GM21737 (cell line): Measurements from ENCODE around the gene FBXW10B.
A peak's percentile ranks its signal among the peaks of the same experiment; 100 is the strongest.
"Not testable (repeated sequence)": the region's sequence is repeated elsewhere in the genome, so short reads cannot be mapped to it uniquely, and the experiment has no call there.

Experiments used
- ATAC-seq: cut with Tn5 transposase; IDR thresholded peaks from one replicate; pipeline ENCODE4 v1.9.1; 2021; ENCODE audit warnings: mild to moderate bottlenecking, moderate library complexity; ENCODE audit not compliant: unreplicated experiment

Gene FBXW10B

DNA sequence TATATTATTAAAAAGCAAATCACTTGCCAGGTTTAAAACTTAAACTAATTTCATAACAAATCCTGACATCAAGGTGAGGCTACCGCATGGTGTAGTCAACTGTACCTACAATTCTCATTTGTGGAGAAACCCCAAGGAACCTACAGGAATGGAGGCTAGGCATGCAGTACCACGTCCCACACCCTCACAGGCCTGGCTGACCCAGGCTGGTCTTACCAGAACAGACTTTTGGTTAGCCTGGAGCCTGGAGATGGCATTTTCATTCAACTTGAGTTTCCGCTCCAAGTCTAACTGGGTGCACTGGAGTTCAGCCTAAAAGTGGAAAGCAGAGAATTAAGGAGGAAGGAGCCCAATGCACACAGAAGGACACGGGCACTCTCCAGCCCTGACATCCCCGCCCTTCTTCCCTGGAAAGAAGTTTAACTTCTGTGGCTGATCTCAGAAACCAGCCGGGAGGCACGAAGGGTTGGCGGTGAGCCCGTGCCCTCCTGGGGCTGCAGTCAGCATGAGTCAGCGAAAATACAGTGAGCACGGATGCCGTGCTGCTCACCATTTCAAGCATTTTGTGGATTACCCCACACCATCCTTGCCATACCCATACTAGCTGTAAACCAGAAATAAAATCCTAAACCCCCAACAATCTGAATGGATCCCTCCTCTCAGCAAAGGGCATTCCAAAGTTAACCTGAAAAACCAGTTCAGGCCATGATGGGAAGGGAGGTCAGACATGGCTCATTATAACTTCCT, 23.2 kb upstream of the FBXW10B start:
- not testable (repeated sequence) for ATAC-seq

DNA sequence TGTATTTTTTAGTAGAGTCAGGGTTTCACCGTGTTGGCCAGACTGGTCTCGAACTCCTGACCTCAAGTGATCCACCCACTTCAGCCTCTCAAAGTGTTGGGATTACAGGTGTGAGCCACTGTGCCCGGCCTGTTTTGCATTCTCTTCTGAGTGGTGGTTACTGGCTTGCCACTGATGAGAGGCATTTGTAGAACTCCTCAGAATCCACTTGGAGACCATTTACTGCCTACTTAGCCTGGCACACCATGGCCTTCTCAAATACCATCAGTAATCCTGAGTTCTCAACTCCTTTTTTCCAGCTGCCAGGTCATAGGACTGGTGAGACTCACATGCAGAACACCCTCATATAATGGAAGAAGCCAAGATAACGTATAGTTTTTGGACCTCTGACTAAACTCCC, 22.5 kb upstream of the FBXW10B start:
- not testable (repeated sequence) for ATAC-seq

DNA sequence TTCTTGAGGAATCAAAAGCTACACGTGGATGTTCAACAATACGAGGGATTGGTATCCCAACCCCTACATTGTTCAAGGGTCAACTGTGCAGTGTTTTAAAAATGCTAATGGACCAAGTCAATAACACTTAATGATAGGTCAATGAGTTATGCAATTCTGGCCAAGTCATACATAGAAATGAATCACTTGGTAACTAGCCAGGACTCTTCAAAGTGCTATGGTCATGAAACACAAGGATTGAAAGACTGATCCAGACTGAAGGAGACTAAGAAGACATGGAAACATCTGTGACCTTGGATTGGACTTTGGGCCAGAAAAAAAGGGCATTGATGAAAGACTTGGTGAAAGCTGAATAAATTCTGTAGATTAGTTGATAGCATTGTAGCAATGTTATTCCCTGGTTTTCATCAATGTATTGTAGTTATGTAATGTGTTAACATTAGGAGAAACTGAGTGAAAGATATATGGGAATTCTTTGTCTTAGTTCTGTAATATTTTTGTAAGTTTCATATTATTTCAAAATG, 11.5 kb upstream of the FBXW10B start:
- not testable (repeated sequence) for ATAC-seq

DNA sequence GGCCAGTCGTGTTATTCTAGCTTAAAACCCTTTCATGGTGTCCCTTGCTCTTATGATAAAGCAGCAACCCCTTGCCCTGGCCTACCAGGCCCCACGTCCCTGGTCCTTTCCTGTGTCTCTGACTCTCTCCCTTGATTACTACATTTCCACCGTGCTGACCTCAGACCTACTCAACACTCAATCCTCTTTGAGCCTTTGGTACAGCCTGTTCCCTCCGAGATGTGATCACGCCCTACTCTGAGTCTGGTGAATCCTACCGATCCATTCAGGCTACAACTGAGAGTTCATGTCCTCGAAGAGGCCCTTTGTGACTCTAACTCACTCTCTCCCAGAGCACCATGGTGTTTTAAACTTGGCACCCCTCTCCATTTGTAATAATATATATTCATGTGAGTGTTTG, 10.5 kb upstream of the FBXW10B start:
- ATAC-seq = not testable (repeated sequence)

DNA sequence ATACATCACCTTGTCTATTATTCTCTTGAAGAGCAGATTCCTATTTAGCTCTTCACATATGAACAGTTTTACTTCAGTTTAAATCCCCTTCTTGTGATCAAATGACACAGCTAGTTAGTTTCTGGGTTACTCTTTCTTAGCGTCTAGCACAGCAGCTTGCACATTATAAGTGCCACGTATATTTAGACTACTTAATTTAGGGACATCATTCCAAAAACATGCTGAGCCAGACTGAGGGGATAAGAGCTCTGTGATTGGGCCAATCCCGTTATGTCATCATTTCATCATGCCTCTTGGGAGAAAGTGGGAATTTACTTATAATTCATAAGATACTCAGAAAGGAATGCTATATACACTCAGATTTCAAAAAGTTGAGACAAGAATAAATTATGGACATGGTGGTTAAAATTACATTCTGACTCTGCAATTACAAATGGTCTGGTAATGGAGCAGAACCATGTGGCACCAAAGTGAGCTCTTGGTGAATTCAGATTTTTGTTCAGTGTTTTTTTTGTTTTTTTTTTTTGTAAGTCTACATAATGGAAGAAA, 4.2 kb upstream of the FBXW10B start:
- not testable (repeated sequence) for ATAC-seq

DNA sequence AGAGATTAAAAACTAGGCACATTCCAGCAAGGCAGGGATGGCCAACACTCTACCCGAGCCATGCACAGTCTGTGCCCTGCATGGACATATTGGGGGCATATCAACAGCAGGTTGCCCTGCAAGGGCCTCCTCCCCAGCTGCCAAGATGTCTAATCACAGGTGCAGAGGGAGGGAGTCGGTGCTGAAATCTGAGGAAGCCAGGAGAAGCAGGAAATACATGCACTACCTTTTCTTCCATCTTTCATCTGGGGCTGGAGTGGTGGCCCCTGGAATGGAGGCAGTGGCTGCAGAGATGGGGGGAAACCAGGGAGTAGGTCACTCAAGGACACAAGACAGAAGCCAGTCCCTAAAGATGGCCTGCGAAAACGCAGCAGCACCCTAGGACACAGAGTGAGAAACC, 3.8 kb upstream of the FBXW10B start:
- ATAC-seq = not testable (repeated sequence)

DNA sequence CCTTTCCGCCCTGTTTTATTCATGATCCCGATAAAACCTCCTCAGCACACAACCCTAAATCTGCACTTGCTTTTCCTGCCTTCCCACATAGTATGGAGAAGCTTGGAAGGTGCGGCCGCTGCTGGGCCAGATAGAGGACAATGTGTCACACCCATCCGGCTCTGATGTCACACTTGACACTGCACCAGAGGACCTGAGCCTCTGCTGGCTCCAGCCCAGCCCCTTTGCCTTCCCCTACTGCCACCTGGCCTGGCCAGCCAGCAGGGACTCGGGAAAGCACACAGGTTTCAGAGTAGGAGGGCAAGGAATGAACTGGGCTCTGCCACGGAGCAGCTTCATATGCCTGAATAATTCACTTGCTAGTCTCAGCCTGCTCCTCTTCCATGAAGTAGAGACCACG, 2.6 kb upstream of the FBXW10B start:
- not testable (repeated sequence) for ATAC-seq

DNA sequence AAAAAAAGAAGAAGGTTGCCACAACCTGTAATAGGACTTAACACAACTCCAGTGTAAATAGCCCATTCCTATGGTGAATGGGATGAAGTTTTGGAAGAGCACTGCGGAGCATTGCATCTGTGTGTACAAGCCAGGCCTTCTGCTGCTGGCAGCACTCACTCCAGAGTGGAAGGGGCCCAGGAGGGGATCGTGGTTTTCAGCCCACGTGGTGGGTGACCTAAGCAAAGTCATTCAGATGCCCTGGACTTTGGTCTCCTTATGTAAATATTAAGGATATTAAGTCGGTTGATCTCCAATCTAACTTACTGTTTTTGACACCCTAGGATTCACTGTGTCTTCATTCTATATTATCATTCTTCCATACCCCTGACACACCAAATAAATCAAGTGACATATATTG, 2.7 kb downstream of the FBXW10B start:
- ATAC-seq = not testable (repeated sequence)

DNA sequence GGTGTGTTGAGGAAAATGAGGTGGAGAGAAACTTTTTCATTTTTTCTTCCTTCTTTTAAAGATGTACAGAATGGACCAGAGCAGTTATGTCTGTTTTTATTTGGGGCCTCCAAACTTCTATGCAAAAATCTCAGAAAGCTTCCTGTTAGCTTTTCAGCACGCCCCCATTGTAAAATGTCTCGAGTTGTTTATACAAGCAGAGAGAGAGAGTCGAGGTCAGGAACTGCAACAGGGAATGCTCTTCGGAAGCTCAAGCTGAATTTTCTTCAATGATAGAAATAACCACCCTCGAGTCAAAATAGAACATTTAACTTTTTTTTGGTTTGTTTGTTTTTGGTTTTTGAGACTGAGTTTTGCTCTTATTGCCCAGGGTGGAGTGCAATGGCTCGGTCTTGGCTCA, 3.7 kb downstream of the FBXW10B start:
- not testable (repeated sequence) for ATAC-seq

DNA sequence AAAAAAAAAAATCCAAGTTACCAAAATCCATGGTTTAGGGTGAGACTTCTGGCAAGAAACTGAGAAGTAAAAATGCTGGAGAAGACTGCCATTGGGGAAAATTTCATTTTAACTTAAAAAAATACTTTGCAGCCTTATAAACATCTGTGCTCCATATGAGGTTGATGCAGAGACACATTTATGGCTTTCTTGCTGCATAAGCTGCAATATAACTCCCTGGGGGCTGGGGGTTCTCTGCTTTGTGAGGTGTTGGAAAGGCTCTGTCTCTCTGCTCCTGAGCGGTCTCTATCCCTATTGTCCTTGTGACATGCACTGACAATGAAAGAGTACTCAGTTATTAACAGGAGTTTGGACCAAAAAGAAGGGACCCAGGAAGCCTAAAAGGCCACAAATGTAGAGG, 6.4 kb downstream of the FBXW10B start:
- not testable (repeated sequence) for ATAC-seq

DNA sequence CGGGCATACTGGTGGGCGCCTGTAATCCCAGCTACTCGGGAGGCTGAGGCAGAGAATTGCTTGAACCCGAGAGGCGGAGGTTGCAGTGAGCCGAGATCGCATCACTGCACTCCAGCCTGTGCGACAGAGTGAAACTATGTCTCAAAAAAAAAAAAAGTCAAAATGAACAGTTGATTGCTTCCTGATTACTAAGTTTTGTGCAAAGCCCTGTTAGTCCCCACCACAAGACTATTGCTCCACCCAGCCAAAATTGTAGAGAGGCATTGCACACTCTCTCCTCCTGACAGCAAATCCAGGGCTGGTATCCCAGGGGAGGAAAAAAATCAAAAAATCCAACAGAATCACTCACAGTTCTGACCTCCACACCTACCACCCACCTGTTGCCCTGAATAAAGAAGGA, 26.5 kb downstream of the FBXW10B start:
- not testable (repeated sequence) for ATAC-seq

DNA sequence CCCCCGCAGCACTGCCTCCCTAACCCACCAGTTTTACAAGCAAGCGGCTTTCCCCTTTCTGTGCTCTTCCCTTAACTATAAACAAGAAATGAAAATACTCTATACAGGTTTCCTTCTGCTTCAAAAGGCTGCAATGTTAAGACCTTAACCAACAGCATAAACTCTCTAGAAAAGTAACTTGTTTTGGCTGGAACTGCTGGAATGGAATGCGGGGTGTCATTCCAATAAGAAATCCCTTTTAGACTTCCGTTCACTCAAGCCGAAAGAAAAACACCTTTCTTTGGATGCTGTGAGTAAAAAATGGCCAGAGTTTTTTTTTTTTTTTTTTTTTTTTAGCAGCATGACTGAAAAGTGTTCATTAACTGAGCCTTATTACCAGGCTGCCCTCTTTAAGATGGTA, 27.5 kb downstream of the FBXW10B start:
- ATAC-seq = not testable (repeated sequence)

DNA sequence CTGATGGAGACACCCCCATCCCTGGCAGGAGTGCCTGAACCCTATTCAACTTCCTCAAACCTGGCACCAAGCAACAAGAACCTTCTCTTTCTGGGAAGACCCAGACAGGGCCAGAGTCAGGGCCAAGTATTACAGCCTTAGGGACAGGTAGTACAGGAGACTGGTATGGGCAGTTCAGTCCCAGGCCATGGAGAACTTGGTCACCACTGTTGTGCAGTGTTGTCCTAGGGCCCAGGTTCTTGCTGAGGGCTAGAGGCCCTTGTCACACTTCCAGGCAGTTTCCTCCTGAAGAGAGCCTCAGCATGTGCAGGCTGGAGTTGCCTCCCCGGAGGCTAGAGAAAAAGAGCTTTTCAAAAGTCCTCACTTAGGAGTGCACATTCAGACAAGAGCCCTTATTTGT, 28.7 kb downstream of the FBXW10B start:
- ATAC-seq = not testable (repeated sequence)

DNA sequence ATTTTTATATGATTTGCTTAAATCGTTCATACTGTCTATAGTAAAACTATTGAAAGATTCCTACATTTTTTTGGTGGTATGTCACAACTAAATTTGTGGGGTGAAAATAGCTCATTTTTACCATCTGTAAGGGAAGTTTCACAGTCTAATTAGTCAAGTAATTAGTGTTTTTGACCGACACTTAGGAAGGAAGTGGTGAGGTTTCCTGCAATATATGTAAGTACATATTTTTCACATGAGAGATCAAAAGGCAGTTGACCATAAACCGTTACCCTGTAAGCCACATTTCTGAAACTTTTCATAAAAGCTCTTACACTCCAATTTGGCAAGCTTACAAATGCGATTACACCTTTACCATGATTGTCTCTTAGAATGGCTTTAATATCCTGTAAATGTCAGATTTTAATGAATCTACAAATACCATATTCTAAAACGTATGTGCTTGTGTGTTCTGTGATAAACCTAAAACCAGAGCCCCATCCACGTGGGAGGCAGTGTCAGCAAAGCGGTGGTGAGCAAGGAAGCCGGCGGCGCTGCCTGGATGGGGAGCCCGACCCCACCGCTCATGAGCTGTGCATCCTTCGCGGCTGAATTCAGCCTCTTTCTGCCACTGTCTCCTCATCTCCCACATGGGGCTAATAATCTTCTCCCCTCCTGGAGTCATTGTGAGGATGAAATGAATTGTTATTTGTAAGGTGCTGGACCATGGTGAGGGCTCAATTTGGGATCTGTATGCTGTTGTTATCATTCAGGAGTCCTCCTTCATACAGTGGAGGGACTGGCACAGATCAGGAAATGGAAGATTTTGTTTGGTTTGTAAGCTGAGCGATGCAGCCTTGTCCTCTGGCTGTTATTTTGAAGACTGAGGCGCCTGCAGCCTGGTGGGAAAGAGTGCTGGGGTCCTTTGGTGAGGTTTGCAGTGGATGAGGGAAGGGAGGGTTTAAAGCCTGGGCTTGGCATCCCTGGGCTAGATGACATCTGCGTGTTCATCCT, 29.7 kb downstream of the FBXW10B start:
- peak; percentile 58 for ATAC-seq

DNA sequence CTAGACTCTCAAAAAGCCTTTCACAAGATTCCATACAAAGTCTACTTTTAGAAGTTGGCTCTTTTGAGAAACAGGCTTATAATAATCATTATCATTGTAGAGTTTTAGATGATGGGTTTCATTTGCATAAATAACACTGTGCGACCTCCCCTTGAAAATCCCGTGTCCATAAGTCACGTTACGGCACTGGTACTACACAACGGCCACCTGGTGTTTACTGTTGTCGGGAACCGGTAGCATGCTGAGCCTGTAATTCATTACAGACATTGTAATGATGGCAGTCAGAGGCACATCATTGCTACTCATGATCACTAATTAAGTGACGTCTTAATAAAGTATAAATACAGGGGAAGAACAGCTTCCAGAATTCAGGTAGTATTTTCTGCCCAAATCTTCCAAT, 31.5 kb downstream of the FBXW10B start:
- ATAC-seq = not testable (repeated sequence)

DNA sequence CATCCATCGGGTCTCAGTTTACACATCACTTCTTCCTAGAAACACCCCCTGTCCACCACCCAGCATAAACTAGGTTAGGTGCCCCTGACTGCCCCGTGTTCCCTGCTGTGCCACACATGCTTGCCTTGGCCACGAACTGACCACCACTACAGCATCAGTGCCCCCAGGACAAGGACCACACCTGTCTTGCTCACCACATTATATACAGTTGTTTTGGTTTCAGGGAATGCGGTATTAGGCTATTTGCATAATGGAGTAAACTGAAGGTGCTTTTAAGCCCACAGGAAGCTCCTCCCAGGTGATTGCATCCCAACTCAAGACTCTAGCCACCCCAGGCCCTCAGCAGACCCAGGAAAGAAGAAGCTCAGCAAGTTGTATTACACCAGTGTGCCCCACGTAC, 36.2 kb downstream of the FBXW10B start:
- not testable (repeated sequence) for ATAC-seq

DNA sequence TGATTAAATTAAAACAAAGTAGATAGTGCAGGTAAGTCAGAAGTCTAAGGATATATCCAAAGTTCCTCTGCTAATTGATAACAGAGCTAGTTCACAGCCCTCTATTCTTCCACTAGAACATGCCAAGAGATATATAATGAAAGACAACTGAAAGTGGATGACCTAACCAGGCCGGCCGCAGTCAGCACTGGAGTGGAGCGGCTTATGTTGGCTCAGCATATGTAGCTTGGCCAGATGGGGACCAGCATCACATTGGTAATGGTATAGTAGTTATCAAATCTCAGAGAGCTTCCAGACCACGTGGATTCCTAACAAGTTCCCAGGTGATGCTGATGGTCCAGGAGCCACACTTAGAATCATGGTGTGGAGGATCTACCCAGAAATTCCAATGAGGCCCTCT, 38.0 kb downstream of the FBXW10B start:
- ATAC-seq = not testable (repeated sequence)

DNA sequence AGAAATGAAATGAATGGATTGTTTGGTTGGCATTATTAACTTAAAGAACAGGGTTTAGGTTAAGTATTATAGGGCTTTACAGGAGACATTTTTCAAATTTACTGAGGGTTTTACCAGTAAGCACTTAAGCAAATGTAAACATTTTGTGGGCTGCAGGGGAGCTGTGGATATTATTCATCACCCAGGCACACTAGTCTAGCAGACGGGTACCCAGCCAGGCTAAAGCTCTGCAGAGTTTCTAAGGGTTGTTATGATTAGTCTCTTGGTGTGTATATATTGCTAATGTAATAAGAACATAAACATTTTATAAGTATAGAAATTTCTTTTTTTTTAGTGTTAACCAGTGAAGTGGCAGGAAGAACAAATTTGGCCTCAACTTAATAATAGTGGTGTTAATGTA, 42.7 kb downstream of the FBXW10B start:
- ATAC-seq = not testable (repeated sequence)

DNA sequence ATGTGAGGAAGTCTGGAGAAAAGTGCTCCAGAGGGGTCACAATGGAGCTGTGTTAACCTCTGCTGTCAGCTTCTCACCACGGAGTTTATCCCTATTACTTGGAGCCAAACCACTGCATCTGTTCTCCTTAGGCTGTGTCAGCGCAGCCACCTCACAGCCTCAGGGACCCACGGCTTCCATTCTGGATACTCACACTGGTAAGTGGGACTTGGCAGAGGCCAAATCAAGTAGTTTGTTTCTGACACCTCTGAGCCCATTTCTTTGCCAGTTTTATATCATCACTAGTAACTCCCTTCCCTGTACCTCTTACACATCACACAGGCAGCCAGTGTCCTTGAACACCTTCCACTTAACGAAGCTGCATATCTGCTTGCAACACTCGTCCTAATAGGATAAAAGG, 44.8 kb downstream of the FBXW10B start:
- ATAC-seq = not testable (repeated sequence)

DNA sequence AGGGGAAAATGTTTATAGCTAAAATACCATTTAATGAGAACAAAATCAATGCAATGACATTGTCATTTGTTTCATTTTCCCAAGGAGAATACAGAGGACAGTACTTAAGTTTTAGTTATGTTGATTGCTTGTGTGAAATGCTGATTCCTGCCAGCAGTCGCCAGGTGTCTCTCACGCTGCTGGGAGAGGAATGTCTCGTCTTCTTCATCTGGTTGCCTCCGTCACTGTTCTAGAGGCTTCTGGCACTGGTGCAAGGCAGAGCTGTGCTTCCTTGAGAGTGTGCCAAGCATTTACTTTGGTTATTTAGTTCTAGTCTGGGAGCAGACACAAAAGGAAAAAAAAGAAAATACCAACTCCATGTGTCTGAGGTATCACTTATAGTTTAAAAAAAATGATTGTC, 45.6 kb downstream of the FBXW10B start:
- ATAC-seq = not testable (repeated sequence)
